BJ (cell line): ENCODE data around the gene SLC22A13. TPM values are rescaled to one million over a fixed set of nuclear protein-coding genes. Genes with fewer than 3 reads are reported as not detected.
"Not testable (repeated sequence)": the region's sequence is repeated elsewhere in the genome, so short reads cannot be mapped to it uniquely, and the experiment has no call there.

Experiments used
- CTCF ChIA-PET: fragments of 350-600 bp; formaldehyde crosslinking; extraction: SDS; loops from one replicate; lab custom pipeline; 2021; ENCODE audit warnings: antibody characterized with exemption, inconsistent platforms; lab: Yijun Ruan, JAX
- POLR2A ChIA-PET: fragments of 300-600 bp; sonication (Branson Sonifier 250); formaldehyde crosslinking; extraction: SDS; loops from one replicate; lab custom pipeline; 2021; ENCODE audit warnings: antibody characterized with exemption; lab: Charles Lee
- DNase-seq: peaks from one replicate; pipeline ENCODE4 v3.0.0-alpha.2; 2011; ENCODE audit warnings: low read depth
- H3K27me3 ChIP-seq: 2 replicates; pipeline ENCODE4 v1.6.0; 2011; ENCODE audit warnings: low read length; ENCODE audit not compliant: control insufficient read depth, insufficient read depth
- H3K36me3 ChIP-seq: 2 replicates; pipeline ENCODE4 v1.5.1; 2011; ENCODE audit warnings: low read length; ENCODE audit not compliant: control insufficient read depth, insufficient read depth
- H3K4me3 ChIP-seq: 2 replicates; pipeline ENCODE4 v1.5.1; 2011; ENCODE audit warnings: low read depth, mild to moderate bottlenecking, control low read depth, low read length
- polyA plus RNA-seq: library from polyadenylated mRNA; depleted of rRNA; stranded (reverse); fragments of >200 nt; gene quantifications from 2 replicates; pipeline ENCODE4 v1.2.3, GENCODE V29; 2011
- TF ChIP-seq, protein P1 (sequence below): IDR thresholded peaks from 2 replicates; pipeline ENCODE4 v1.5.1; 2011; ENCODE audit warnings: low read depth, mild to moderate bottlenecking, control low read depth, inconsistent platforms, low read length, moderate library complexity; ENCODE audit not compliant: insufficient read depth

The SLC22A13 gene
- polyA plus RNA-seq, 1 experiment: 0.13 TPM

DNA sequence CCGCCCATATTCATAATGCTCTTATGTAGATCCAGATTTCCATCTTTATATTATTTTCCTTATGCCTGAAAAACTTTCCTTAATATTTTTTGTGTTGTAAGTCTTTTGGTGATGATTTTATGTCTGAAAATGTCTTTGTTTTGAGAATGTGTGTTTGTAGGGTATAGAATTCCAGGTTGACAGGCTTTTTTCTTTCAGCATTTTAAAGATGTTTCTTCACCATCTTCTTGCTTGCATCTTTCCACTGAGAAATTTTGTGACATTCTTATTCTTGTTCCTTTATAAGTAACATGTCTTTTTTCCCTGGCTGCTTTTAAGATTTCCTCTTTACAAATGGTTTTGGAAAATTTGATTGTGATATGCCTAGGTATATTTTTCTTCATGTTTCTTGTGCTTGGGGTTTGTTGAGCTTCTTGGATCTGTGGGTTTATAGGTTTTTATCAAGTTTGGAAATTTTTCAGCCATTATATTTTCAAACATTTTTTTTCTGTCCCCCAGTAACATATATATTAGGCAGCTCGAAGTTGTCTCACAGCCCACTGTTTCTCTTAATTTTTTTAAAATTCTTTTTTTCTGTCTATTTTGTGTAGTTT, 27.1 kb upstream of the SLC22A13 start:
- H3K36me3 ChIP-seq: 0 out of 2 replicates have a peak, but pooled peaks cover 3% of the 10 kb centered on the region
- ChIA-PET CTCF (interaction anchor here (1.3 kb wide), 1 partner anchor 9 kb away, joined by 3 read pairs; no protein-coding TSS in a partner anchor), POLR2A (no interaction called here)
- DNase-seq: no peak
- TF ChIP-seq, protein P1, sequence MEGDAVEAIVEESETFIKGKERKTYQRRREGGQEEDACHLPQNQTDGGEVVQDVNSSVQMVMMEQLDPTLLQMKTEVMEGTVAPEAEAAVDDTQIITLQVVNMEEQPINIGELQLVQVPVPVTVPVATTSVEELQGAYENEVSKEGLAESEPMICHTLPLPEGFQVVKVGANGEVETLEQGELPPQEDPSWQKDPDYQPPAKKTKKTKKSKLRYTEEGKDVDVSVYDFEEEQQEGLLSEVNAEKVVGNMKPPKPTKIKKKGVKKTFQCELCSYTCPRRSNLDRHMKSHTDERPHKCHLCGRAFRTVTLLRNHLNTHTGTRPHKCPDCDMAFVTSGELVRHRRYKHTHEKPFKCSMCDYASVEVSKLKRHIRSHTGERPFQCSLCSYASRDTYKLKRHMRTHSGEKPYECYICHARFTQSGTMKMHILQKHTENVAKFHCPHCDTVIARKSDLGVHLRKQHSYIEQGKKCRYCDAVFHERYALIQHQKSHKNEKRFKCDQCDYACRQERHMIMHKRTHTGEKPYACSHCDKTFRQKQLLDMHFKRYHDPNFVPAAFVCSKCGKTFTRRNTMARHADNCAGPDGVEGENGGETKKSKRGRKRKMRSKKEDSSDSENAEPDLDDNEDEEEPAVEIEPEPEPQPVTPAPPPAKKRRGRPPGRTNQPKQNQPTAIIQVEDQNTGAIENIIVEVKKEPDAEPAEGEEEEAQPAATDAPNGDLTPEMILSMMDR: no peak
- H3K4me3 ChIP-seq: no peak overlapping the region
- no peaks in the 10 kb centered on the region for H3K27me3 ChIP-seq

DNA sequence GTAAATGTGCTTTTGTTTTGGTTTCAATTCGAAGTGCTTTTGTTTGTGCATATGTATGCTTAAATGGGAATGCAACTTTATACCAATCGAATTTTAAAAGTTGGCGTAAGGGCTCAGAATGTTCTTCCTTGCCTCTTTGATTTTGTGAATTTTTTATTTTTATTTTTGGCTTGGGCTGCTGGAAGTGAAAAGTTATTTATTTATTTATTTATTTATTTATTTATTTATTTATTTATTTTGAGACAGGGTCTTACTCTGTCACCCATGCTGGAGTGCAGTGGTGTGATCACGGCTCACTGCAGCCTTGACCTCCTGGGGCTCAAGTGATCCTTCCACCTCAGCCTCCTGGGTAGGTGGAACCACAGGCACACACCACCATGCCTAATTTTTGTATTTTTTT, 22.8 kb upstream of the SLC22A13 start:
- H3K4me3 ChIP-seq, POLR2A ChIA-PET, CTCF ChIA-PET, H3K27me3 ChIP-seq, DNase-seq, H3K36me3 ChIP-seq: not testable (repeated sequence)

DNA sequence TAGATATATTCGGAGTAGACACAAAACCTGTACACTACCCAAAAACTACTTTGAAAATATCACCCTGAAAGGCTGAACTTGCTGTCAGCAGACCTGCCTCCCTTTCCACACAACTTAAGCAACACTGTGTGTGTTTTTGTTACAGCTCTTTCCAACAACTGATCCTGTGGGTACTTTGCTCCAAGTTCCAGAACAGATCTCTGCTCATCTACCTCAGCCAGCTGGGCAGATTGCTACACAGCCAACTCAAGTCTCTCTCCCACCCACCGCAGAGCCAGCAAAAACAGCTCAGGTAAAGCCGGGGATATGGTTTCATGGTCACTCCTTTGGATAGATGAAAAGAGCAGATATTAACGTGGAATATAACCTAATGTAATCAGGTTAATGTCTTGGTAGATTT, 19.7 kb upstream of the SLC22A13 start:
- Histone ChIP-seq H3K4me3 (no peak overlapping the region), H3K36me3 (peaks cover 5% of the 10 kb centered on the region), H3K27me3 (no peaks in the 10 kb centered on the region)
- no peak for DNase-seq
- POLR2A ChIA-PET: no interaction called here
- CTCF ChIA-PET: interaction anchor here (0.8 to 1.7 kb wide), 3 partner anchors 16 to 115 kb away, joined by 3 to 4 read pairs (median 4); no protein-coding TSS in a partner anchor
- TF ChIP-seq, protein P1: no peak

DNA sequence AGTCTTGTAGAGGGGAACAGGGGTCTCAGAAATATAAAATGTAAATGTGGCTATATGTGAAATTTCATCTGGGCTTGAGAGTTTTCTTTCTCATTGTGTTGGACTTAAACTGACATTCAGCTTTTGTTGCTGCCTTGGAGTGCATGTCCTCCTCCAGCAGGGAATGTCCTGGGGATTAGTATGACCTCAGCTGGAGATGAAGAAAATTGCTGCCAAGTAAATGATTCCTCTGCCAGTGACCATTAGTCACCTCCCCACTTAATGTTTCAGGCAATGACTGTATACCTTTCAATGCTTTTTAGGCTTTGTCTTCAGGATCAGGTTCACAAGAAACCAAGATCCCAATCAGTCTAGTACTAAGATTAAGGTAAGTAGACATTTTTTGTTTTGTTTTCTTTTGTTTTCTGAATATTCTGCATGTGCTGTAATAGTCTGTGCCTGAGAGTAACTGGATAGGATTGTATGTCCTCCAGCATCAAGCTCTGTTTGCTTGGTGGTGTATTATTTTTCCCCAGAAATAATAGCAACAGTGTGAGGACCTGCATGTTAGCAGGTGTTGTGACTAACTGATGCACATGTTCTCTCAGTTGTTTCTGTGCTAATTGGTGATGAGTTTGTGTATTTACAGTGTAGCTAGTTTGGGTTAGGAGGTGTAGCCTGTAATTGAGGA, 18.1 kb upstream of the SLC22A13 start:
- peaks cover 14% of the 10 kb centered on the region for H3K36me3 ChIP-seq
- POLR2A ChIA-PET: interaction anchor here (0.6 to 1.1 kb wide), 3 partner anchors 83 to 1254 kb away, joined by 3 read pairs; partner anchors contain the start of genes ACAA1 and EPM2AIP1
- TF ChIP-seq, protein P1: peak; percentile 49
- no peaks in the 10 kb centered on the region for H3K27me3 ChIP-seq
- peak; percentile 64 for DNase-seq
- CTCF ChIA-PET: interaction anchor here (0.6 to 1.5 kb wide), 7 partner anchors 10 to 128 kb away, joined by 3 to 5 read pairs (median 4); partner anchors contain the start of gene OXSR1
- H3K4me3 ChIP-seq: no peak overlapping the region

DNA sequence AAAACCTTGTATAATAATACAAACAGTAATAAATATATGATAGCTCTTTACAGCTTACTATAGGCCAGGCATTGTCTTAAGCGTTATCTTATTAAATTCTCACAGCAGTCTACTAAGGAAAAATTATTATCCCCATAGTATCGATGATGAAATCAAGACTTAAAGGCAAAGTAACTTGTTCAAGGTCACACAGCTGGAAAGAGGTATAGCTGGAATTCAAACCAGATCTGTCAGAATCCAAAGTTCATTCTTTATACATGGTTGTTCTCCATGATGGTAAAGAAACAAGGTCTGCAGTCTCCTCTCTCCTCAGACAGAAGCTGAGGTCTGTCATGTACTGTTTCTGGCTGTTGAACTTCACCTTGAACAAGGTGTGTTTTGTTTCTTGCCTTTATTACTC, 15.4 kb upstream of the SLC22A13 start:
- CTCF ChIA-PET: no interaction called here
- Histone ChIP-seq H3K36me3 (peaks cover 25% of the 10 kb centered on the region), H3K4me3 (no peak overlapping the region), H3K27me3 (no peaks in the 10 kb centered on the region)
- no peak for DNase-seq
- TF ChIP-seq, protein P1: no peak
- POLR2A ChIA-PET: no interaction called here
